GM18870 (cell line): Measurements from ENCODE around the gene NR6A1.

ENCODE experiments used
- ATAC-seq: cut with Tn5 transposase; IDR thresholded peaks from one replicate; pipeline ENCODE4 v1.9.1; 2021; ENCODE audit warnings: moderate library complexity; ENCODE audit not compliant: unreplicated experiment

Gene NR6A1

DNA sequence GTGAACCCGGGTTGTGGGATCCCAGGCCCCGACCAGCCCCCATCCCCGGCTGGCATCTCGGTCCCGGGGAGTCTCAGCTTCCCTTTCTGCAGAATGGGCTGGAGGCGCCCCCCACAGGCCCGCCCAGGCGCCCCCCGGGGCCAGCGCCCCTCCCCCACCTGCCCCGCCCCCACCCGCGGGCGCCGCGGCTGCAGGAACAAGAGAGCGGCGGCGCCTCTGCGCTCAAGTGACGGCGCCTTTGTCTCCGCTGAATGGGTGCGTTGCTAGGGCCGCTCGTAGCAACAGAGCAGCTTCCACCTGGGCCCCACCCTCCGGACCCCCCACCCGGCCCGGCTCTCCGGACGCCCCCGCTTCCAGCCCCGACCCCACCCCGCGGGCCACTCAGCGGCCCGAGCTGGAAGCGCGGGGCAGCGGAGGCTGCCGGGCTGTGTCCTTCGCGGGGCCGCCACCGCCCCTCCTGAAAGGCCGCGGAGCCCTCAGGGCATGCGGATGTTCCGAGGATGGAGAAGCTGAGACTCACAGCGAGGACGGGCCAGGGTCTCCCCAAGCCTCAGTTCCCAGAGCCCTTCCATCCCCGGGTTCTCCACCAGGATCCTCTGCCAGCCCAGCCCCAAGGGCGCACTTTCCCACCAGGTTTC lies 293.3 kb downstream of the NR6A1 start:
- ATAC-seq = no peak

GRCh38 chr9:124477211-124477647 lies 293.9 kb downstream of the NR6A1 start:
- ATAC-seq = no peak

GRCh38 chr9:124475868-124476690 lies 295.0 kb downstream of the NR6A1 start:
- no peak for ATAC-seq

- ATAC-seq = no peak
Measured at GRCh38 chr9:124475158-124475867, 295.8 kb downstream of the NR6A1 start.

GRCh38 chr9:124474151-124474550 lies 297.0 kb downstream of the NR6A1 start:
- no peak for ATAC-seq

- no peak for ATAC-seq
Measured at GRCh38 chr9:124473310-124473709, 297.8 kb downstream of the NR6A1 start.

GRCh38 chr9:124472770-124473169 lies 298.3 kb downstream of the NR6A1 start:
- ATAC-seq = no peak

- no peak for ATAC-seq
Measured at GRCh38 chr9:124471761-124472160, 299.4 kb downstream of the NR6A1 start.

DNA sequence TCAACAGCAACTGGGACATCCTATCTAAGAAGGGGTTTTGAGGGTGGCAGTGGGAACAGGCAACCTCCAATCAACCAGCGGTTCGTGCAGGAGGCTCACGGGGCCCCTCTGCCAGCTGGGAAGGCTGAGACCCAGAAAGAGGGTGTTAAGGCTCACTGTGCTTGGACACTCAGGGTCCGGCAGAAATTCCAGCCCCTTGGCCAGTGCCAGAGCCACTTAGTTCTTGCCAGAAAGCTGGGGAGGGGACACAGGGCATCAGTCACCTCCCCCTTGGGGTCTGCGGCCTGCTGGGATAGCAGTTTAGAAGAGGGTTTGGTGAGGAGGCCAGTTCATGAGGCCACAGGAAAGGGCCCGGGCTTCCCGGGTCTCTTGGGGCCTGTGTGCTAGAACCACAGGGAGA lies 300.4 kb downstream of the NR6A1 start:
- ATAC-seq = no peak

- no peak for ATAC-seq
Measured at GRCh38 chr9:124470306-124470705, 300.8 kb downstream of the NR6A1 start.

- ATAC-seq = no peak
Measured at GRCh38 chr9:124469011-124469832, 301.9 kb downstream of the NR6A1 start.

- no peak for ATAC-seq
Measured at GRCh38 chr9:124468061-124468740, 302.9 kb downstream of the NR6A1 start.

GRCh38 chr9:124467410-124468060 lies 303.6 kb downstream of the NR6A1 start:
- no peak for ATAC-seq
